Mammary epithelial cell (primary cell): ENCODE data around the gene ANKRD40CL.

Experiments used
- CTCF ChIP-seq, 2 donors: IDR thresholded peaks in 1 of 2; conservative IDR thresholded peaks in 1 of 2; 2 replicates each; pipeline ENCODE4 v1.5.1; 2011 to 2012; ENCODE audit warnings: inconsistent platforms in 2 of 2, low read length in 2 of 2, mild to moderate bottlenecking in 2 of 2, control low read depth in 1 of 2, low read depth in 1 of 2; ENCODE audit not compliant: insufficient read depth in 1 of 2; ENCODE audit errors: extremely low read depth in 1 of 2
- EZH2 ChIP-seq: IDR thresholded peaks from 2 replicates; pipeline ENCODE4 v1.6.1; 2012; ENCODE audit warnings: low read length, inconsistent platforms, borderline replicate concordance

- TF ChIP-seq EZH2 (no peak), CTCF (conservative IDR thresholded peaks at IDR 0.05 in 1 of 2, IDR thresholded peaks at IDR 0.05 in 1 of 2; ENCODE audit: extremely low read depth in 1 of 2, insufficient read depth in 1 of 2, low read depth in 1 of 2, low read length in 2 of 2) (no peak)
Measured at GRCh38 chr17:50735287-50735686, 32.0 kb downstream of the ANKRD40CL start.
